ENCODE results near the gene PLEKHH1.

Gene PLEKHH1

GRCh38 chr14:67510836-67511235, 22.3 kb upstream of the PLEKHH1 start:
- no peak for DNase-seq (ENCODE audit: low spot score)

- no peak for DNase-seq (ENCODE audit: low spot score)
Observed at GRCh38 chr14:67512463-67513310, 20.4 kb upstream of the PLEKHH1 start.

GRCh38 chr14:67513631-67514108, 19.4 kb upstream of the PLEKHH1 start:
- DNase-seq (ENCODE audit: low spot score) = no peak

- no peak for DNase-seq (ENCODE audit: low spot score)
Observed at GRCh38 chr14:67514203-67514607, 18.9 kb upstream of the PLEKHH1 start.

GRCh38 chr14:67514650-67515385, 18.3 kb upstream of the PLEKHH1 start:
- peak; percentile 79 for DNase-seq (ENCODE audit: low spot score)

GRCh38 chr14:67515386-67516079, 17.6 kb upstream of the PLEKHH1 start:
- DNase-seq (ENCODE audit: low spot score) = peak; percentile 59

GRCh38 chr14:67516676-67517075, 16.4 kb upstream of the PLEKHH1 start:
- DNase-seq (ENCODE audit: low spot score) = no peak

GRCh38 chr14:67517083-67517482, 16.0 kb upstream of the PLEKHH1 start:
- DNase-seq (ENCODE audit: low spot score) = no peak

- DNase-seq (ENCODE audit: low spot score) = no peak
Observed at GRCh38 chr14:67519406-67519805, 13.7 kb upstream of the PLEKHH1 start.

- no peak for DNase-seq (ENCODE audit: low spot score)
Observed at GRCh38 chr14:67520482-67520881, 12.6 kb upstream of the PLEKHH1 start.

GRCh38 chr14:67522270-67522669, 10.8 kb upstream of the PLEKHH1 start:
- no peak for DNase-seq (ENCODE audit: low spot score)

- no peak for DNase-seq (ENCODE audit: low spot score)
Observed at GRCh38 chr14:67523764-67524633, 9.1 kb upstream of the PLEKHH1 start.

GRCh38 chr14:67524634-67524963, 8.5 kb upstream of the PLEKHH1 start:
- DNase-seq (ENCODE audit: low spot score) = no peak

GRCh38 chr14:67525389-67525788, 7.7 kb upstream of the PLEKHH1 start:
- no peak for DNase-seq (ENCODE audit: low spot score)

- no peak for DNase-seq (ENCODE audit: low spot score)
Observed at GRCh38 chr14:67526181-67526580, 6.9 kb upstream of the PLEKHH1 start.

GRCh38 chr14:67526676-67527459, 6.2 kb upstream of the PLEKHH1 start:
- DNase-seq (ENCODE audit: low spot score) = peak; percentile 57

- DNase-seq (ENCODE audit: low spot score) = no peak
Observed at GRCh38 chr14:67527756-67528155, 5.3 kb upstream of the PLEKHH1 start.

GRCh38 chr14:67528276-67528675, 4.8 kb upstream of the PLEKHH1 start:
- no peak for DNase-seq (ENCODE audit: low spot score)

- no peak for DNase-seq (ENCODE audit: low spot score)
Observed at GRCh38 chr14:67529947-67530935, 2.8 kb upstream of the PLEKHH1 start.

- DNase-seq (ENCODE audit: low spot score) = no peak
Observed at GRCh38 chr14:67532606-67532997, 488 bp upstream of the PLEKHH1 start.
